ENCODE results near the gene GTPBP3. TPM values are rescaled to one million over a fixed set of nuclear protein-coding genes. Genes with fewer than 3 reads are reported as not detected.

Gene GTPBP3
- total and polyA plus RNA-seq, 2 of the 13 experiments (the other 11 are each of a cell fraction or from before 2014, with no cell fraction given) = 17.5 to 30.0 TPM

DNA sequence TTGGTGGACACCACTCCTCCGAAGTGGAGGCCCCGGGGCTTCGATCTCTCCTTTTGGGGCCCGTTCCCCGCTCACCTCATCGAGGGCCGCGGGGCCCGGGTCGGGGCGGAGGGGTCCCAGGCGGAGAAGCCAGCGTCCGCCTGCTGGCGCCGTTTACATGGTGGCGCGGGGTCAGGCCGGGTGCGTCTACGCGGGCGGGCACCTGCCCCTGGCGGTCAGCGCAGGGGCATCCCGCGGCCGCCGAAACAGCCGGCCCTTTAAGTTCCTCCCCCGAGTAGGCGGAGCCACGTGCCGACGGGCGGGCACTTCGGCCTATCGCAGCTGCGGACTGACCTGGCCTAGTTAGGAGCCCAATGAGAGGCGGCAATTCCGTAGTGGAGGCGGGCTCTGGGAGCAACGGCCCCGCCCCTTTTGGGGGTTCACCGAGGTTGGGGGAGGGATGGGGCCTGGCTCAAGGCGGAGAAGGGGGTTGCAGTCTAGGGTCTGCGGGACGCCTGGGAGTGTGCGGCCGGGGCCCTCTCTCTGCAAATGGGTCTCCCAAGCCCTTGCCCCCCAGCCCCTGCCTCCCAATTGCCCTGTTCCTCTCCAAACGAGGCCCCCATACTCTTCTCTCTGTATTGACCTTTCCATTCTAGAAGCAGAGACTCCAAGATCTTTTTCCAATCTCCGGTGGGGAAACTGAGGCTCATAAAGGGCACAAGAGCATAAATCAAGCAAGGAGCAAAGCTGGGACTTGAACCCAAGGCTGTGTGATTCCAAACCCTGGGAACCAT, 34.0 kb upstream of the GTPBP3 start, which contains the start of gene ABHD8 (continued):
- TF ChIP-seq, protein P1, sequence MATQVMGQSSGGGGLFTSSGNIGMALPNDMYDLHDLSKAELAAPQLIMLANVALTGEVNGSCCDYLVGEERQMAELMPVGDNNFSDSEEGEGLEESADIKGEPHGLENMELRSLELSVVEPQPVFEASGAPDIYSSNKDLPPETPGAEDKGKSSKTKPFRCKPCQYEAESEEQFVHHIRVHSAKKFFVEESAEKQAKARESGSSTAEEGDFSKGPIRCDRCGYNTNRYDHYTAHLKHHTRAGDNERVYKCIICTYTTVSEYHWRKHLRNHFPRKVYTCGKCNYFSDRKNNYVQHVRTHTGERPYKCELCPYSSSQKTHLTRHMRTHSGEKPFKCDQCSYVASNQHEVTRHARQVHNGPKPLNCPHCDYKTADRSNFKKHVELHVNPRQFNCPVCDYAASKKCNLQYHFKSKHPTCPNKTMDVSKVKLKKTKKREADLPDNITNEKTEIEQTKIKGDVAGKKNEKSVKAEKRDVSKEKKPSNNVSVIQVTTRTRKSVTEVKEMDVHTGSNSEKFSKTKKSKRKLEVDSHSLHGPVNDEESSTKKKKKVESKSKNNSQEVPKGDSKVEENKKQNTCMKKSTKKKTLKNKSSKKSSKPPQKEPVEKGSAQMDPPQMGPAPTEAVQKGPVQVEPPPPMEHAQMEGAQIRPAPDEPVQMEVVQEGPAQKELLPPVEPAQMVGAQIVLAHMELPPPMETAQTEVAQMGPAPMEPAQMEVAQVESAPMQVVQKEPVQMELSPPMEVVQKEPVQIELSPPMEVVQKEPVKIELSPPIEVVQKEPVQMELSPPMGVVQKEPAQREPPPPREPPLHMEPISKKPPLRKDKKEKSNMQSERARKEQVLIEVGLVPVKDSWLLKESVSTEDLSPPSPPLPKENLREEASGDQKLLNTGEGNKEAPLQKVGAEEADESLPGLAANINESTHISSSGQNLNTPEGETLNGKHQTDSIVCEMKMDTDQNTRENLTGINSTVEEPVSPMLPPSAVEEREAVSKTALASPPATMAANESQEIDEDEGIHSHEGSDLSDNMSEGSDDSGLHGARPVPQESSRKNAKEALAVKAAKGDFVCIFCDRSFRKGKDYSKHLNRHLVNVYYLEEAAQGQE (IDR thresholded peaks at IDR 0.05; ENCODE audit: borderline replicate concordance in 1 of 2, low read depth in 1 of 2, low read length in 2 of 2) = no peak
- TF ChIP-seq TFE3 (CRISPR knock-in tag; IDR thresholded peaks at IDR 0.05) (no peak), HDAC2 (CRISPR knock-in tag; IDR thresholded peaks at IDR 0.05) (0 out of 2 replicates have a peak, but pooled peaks have one; percentile 22), FOXK2 (IDR thresholded peaks at IDR 0.05) (0 out of 2 replicates have a peak, but pooled peaks have one; percentile 41), MED13 (CRISPR knock-in tag; IDR thresholded peaks at IDR 0.05) (no peak), RARG (CRISPR knock-in tag; IDR thresholded peaks at IDR 0.05; ENCODE audit: low read depth) (no peak), ISX (CRISPR knock-in tag; conservative IDR thresholded peaks at IDR 0.05) (no peak), ZBTB42 (CRISPR knock-in tag; IDR thresholded peaks at IDR 0.05) (0 out of 2 replicates have a peak, but pooled peaks have one; percentile 38), ZSCAN21 (CRISPR knock-in tag; IDR thresholded peaks at IDR 0.05; ENCODE audit: borderline replicate concordance) (no peak; the same call in 1 of the 2 replicates), ZNF703 (CRISPR knock-in tag; IDR thresholded peaks at IDR 0.05; ENCODE audit: borderline replicate concordance) (no peak), ZNF3 (CRISPR knock-in tag; IDR thresholded peaks at IDR 0.05) (no peak), ZNF652 (CRISPR knock-in tag; IDR thresholded peaks at IDR 0.05; ENCODE audit: borderline replicate concordance, low read depth) (no peak), ZNF781 (CRISPR knock-in tag; IDR thresholded peaks at IDR 0.05; ENCODE audit: borderline replicate concordance, not compliant biosample characterization) (peak; percentile 15), THAP9 (CRISPR knock-in tag; IDR thresholded peaks at IDR 0.05; ENCODE audit: borderline replicate concordance) (no peak)
- TF ChIP-seq, protein P2, sequence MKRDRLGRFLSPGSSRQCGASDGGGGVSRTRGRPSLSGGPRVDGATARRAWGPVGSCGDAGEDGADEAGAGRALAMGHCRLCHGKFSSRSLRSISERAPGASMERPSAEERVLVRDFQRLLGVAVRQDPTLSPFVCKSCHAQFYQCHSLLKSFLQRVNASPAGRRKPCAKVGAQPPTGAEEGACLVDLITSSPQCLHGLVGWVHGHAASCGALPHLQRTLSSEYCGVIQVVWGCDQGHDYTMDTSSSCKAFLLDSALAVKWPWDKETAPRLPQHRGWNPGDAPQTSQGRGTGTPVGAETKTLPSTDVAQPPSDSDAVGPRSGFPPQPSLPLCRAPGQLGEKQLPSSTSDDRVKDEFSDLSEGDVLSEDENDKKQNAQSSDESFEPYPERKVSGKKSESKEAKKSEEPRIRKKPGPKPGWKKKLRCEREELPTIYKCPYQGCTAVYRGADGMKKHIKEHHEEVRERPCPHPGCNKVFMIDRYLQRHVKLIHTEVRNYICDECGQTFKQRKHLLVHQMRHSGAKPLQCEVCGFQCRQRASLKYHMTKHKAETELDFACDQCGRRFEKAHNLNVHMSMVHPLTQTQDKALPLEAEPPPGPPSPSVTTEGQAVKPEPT (CRISPR knock-in tag; IDR thresholded peaks at IDR 0.05; ENCODE audit: low read depth) = no peak
- TF ChIP-seq, protein P3, sequence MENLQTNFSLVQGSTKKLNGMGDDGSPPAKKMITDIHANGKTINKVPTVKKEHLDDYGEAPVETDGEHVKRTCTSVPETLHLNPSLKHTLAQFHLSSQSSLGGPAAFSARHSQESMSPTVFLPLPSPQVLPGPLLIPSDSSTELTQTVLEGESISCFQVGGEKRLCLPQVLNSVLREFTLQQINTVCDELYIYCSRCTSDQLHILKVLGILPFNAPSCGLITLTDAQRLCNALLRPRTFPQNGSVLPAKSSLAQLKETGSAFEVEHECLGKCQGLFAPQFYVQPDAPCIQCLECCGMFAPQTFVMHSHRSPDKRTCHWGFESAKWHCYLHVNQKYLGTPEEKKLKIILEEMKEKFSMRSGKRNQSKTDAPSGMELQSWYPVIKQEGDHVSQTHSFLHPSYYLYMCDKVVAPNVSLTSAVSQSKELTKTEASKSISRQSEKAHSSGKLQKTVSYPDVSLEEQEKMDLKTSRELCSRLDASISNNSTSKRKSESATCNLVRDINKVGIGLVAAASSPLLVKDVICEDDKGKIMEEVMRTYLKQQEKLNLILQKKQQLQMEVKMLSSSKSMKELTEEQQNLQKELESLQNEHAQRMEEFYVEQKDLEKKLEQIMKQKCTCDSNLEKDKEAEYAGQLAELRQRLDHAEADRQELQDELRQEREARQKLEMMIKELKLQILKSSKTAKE (CRISPR knock-in tag; IDR thresholded peaks at IDR 0.05; ENCODE audit: borderline replicate concordance) = no peak
